Choroid plexus epithelial cell (primary cell): ENCODE measurements around the gene PPP1R13L.

Experiments used
- DNase-seq: peaks from one replicate; pipeline ENCODE4 v3.0.0-alpha.2; 2010; ENCODE audit warnings: low read depth
- H3K4me3 ChIP-seq: 2 replicates; pipeline ENCODE4 v1.5.1; 2011; ENCODE audit warnings: low read depth, mild to moderate bottlenecking, control low read depth, low read length, moderate library complexity
- CTCF ChIP-seq: conservative IDR thresholded peaks from 2 replicates; pipeline ENCODE4 v1.5.1; 2011; ENCODE audit warnings: low read depth, mild to moderate bottlenecking, control low read depth, inconsistent platforms, low read length, moderate library complexity

Gene PPP1R13L

GRCh38 chr19:45428384-45429231 is 23.7 kb upstream of the PPP1R13L start:
- peak; percentile 53 for TF ChIP-seq CTCF
- DNase-seq = peak; percentile 48
- peak overlapping the region; percentile 65 for H3K4me3 ChIP-seq

GRCh38 chr19:45424191-45425058 is 19.6 kb upstream of the PPP1R13L start:
- H3K4me3 ChIP-seq = peak overlapping the region; percentile 75
- peak; percentile 94 for DNase-seq

GRCh38 chr19:45423589-45424190 is 18.8 kb upstream of the PPP1R13L start, which contains the start of gene ERCC1:
ERCC1 (minus strand) TSS chr19:45423917; CDS start chr19:45423374, 543 bp downstream.
- peak; percentile 98 for DNase-seq
- TF ChIP-seq CTCF = no peak
- H3K4me3 ChIP-seq = peak within 1 kb of the TSS; percentile 75

More at GRCh38 chr19:45424191-45425058, 19.6 kb upstream of the PPP1R13L start:
- no peak for TF ChIP-seq CTCF

- no peak for DNase-seq
- no peak for TF ChIP-seq CTCF
- H3K4me3 ChIP-seq = peak overlapping the region; percentile 75
These were observed 18.2 kb upstream of the PPP1R13L start for GRCh38 chr19:45423033-45423588.

GRCh38 chr19:45421947-45422498 is 17.2 kb upstream of the PPP1R13L start:
- H3K4me3 ChIP-seq = peak overlapping the region; percentile 8
- TF ChIP-seq CTCF = no peak
- DNase-seq = no peak

- H3K4me3 ChIP-seq = no peak overlapping the region
- no peak for TF ChIP-seq CTCF
- no peak for DNase-seq
These were observed 16.0 kb upstream of the PPP1R13L start for GRCh38 chr19:45420871-45421270.
